Measurements from ENCODE around the gene AZU1. TPM values are rescaled to one million over a fixed set of nuclear protein-coding genes. Genes with fewer than 3 reads are reported as not detected.
"Not testable (repeated sequence)": the region's sequence is repeated elsewhere in the genome, so short reads cannot be mapped to it uniquely, and the experiment has no call there.

Gene AZU1
- total RNA-seq, 1 experiment from 2014 or later: not detected

DNA sequence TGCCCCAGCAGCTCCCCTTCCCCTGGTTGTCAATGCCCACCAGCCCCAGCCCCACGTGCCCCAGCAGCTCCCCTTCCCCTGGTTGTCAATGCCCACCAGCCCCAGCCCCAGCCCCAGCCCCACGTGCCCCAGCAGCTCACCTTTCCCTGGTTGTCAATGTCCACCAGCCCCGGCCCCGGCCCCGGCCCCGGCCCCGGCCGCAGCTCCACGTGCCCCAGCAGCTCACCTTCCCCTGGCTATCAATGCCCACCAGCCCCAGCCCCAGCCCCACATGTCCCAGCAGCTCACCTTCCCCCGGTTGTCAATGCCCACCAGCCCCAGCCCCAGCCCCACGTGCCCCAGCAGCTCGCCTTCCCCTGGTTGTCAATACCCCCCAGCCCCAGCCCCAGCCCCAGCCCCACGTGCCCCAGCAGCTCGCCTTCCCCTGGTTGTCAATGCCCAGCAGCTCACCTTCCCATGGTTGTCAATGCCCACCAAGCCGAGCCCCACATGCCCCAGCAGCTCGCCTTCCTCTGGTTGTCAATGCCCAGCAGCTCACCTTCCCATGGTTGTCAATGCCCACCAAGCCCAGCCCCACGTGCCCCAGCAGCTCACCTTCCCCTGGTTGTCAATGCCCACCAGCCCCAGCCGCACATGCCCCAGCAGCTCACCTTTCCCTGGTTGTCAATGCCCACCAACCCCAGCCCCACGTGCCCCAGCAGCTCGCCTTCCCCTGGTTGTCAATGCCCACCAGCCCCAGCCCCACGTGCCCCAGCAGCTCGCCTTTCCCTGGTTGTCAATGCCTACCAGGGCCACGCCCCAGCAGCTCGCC is 51.3 kb downstream of the AZU1 start:
- H3K4me3 Mint-ChIP-seq (ENCODE audit: unreplicated experiment); H3K27me3 Mint-ChIP-seq (ENCODE audit: insufficient read depth, unreplicated experiment); H3K9me3 Mint-ChIP-seq (ENCODE audit: unreplicated experiment); DNase-seq (ENCODE audit: unreplicated experiment); BruUV-seq (replicated peaks); intact Hi-C loops (cut with micrococcal nuclease); H3K27ac Mint-ChIP-seq (ENCODE audit: low read depth, unreplicated experiment): not testable (repeated sequence)
- ChIA-PET POLR2A (interaction anchor here (0.6 to 1.4 kb wide), 4 partner anchors 16 to 335 kb away, joined by 3 read pairs; no protein-coding TSS in a partner anchor), CTCF (interaction anchor here (0.6 to 1.2 kb wide), 3 partner anchors 34 to 110 kb away, joined by 3 to 6 read pairs (median 6); no protein-coding TSS in a partner anchor)
- Mint-ChIP-seq H3K4me1 (ENCODE audit: insufficient read depth, unreplicated experiment) (peaks cover 12% of the 10 kb centered on the region), H3K36me3 (ENCODE audit: insufficient read depth, unreplicated experiment) (peaks cover 46% of the 10 kb centered on the region)

DNA sequence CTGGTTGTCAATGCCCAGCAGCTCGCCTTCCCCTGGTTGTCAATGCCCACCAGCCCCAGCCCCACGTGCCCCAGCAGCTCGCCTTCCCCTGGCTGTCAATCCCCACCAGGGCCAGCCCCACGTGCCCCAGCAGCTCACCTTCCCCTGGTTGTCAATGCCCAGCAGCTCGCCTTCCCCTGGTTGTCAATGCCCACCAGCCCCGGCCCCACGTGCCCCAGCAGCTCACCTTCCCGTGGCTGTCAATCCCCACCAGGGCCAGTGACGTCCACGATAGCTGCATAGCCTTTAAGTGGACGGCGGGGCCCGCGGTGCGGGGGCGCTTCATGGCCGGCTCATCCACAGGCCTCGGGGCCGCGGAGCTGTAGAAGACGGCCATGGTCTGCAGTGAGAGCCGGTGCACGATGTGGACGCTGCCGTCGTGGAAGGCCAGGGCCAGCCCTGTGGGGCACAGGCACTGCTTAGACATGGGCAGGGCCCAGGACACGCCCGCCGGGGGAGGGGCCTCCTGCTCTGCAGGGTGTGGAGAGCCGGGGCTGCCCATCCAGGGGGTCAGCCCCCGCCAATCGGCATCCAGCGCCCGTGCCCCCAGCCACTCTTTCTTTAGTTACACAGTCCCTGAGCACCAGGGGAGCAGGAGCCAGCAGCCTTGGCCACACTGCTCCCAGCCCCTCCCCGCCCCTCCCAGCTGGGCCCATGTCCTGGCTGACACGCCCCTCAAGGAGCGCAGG is 52.2 kb downstream of the AZU1 start:
- ChIA-PET CTCF (interaction anchor here (0.6 to 1.2 kb wide), 3 partner anchors 35 to 110 kb away, joined by 3 to 6 read pairs (median 6); no protein-coding TSS in a partner anchor), POLR2A (interaction anchor here (0.6 to 1.4 kb wide), 3 partner anchors 17 to 334 kb away, joined by 3 read pairs; no protein-coding TSS in a partner anchor)
- Mint-ChIP-seq H3K36me3 (ENCODE audit: insufficient read depth, unreplicated experiment) (peaks cover 49% of the 10 kb centered on the region), H3K4me1 (ENCODE audit: insufficient read depth, unreplicated experiment) (peaks cover 14% of the 10 kb centered on the region), H3K9me3 (ENCODE audit: unreplicated experiment) (no peaks in the 10 kb centered on the region), H3K27ac (ENCODE audit: low read depth, unreplicated experiment) (no peak overlapping the region), H3K27me3 (ENCODE audit: insufficient read depth, unreplicated experiment) (no peaks in the 10 kb centered on the region), H3K4me3 (ENCODE audit: unreplicated experiment) (no peak overlapping the region)
- no peak for TF ChIP-seq CTCF (IDR thresholded peaks at IDR 0.05; ENCODE audit: unreplicated experiment)
- intact Hi-C loops (cut with micrococcal nuclease): no loop called here
- no TSS peak for BruUV-seq (replicated peaks)
- DNase-seq (ENCODE audit: unreplicated experiment): no peak

Small RNA genes lying within 50 kb of the gene (microRNA-seq; reads per million reads assigned to microRNA genes)
- gene MIR3187 (33.2 reads per million, percentile 65 among the genes with 10 or more reads in this experiment), gene MIR4745 (5.7 reads per million, percentile 38 among the genes with 10 or more reads in this experiment)

Other genes with a start within 250 kb of the AZU1 start
- gene HCN2, start 238.0 kb upstream of the AZU1 start, total RNA-seq (2022): 0.68 and 1.2 TPM in 2 replicates
- 36.9 and 40.9 TPM in 2 replicates for gene POLRMT, start 194.3 kb upstream of the AZU1 start, total RNA-seq (2022)
- gene FGF22, start 188.0 kb upstream of the AZU1 start, total RNA-seq (2022): not detected in 2 replicates
- 53.9 and 68.0 TPM in 2 replicates for gene RNF126, start 164.6 kb upstream of the AZU1 start, total RNA-seq (2022)
- 172 and 183 TPM in 2 replicates for gene FSTL3, start 151.4 kb upstream of the AZU1 start, total RNA-seq (2022)
- not detected in 2 replicates for gene PRSS57, start 132.4 kb upstream of the AZU1 start, total RNA-seq (2022)
- 0.44 TPM in 1 of 2 replicates, not detected in the other for gene PALM, start 118.9 kb upstream of the AZU1 start, total RNA-seq (2022)
- gene MISP, start 76.7 kb upstream of the AZU1 start, total RNA-seq (2022): 33.7 and 35.0 TPM in 2 replicates
- gene PTBP1, start 30.4 kb upstream of the AZU1 start, total RNA-seq (2022): 348 and 431 TPM in 2 replicates
- not detected in 2 replicates for gene PLPPR3, start 5.9 kb upstream of the AZU1 start, total RNA-seq (2022)
- not detected in 2 replicates for gene PRTN3, start 13.2 kb downstream of the AZU1 start, total RNA-seq (2022)
- gene ELANE, start 24.5 kb downstream of the AZU1 start, total RNA-seq (2022): not detected in 2 replicates
- gene CFD, start 31.8 kb downstream of the AZU1 start, total RNA-seq (2022): 0.88 and 1.1 TPM in 2 replicates
- gene MED16, start 65.3 kb downstream of the AZU1 start, total RNA-seq (2022): 52.7 and 61.0 TPM in 2 replicates
- not detected in 2 replicates for gene RNU6-9, start 65.6 kb downstream of the AZU1 start, total RNA-seq (2022)
- gene R3HDM4, start 85.4 kb downstream of the AZU1 start, total RNA-seq (2022): 65.7 and 73.6 TPM in 2 replicates
- not detected in 2 replicates for gene KISS1R, start 89.5 kb downstream of the AZU1 start, total RNA-seq (2022)
- gene ARID3A, start 98.2 kb downstream of the AZU1 start, total RNA-seq (2022): 10.2 and 13.1 TPM in 2 replicates
- gene WDR18, start 156.5 kb downstream of the AZU1 start, total RNA-seq (2022): 81.9 and 96.7 TPM in 2 replicates
- not detected in 2 replicates for gene GRIN3B, start 172.6 kb downstream of the AZU1 start, total RNA-seq (2022)
- 130 and 146 TPM in 2 replicates for gene TMEM259, start 193.3 kb downstream of the AZU1 start, total RNA-seq (2022)
- not detected in 2 replicates for gene RNU6-2, start 193.7 kb downstream of the AZU1 start, total RNA-seq (2022)
- 112 and 166 TPM in 2 replicates for gene CNN2, start 198.8 kb downstream of the AZU1 start, total RNA-seq (2022)
- gene ABCA7, start 212.3 kb downstream of the AZU1 start, total RNA-seq (2022): 10.3 and 18.2 TPM in 2 replicates
- 11.9 and 15.3 TPM in 2 replicates for gene ARHGAP45, start 239.3 kb downstream of the AZU1 start, total RNA-seq (2022)

Data from MCF 10A (cell line).